HCT116 (cell line): Measurements from ENCODE around the gene ATL2. TPM values are rescaled to one million over a fixed set of nuclear protein-coding genes. Genes with fewer than 3 reads are reported as not detected.

Experiments used
- ATAC-seq: fragments of 200-7000 bp; cut with Tn5 transposase; 2 replicates; pipeline ENCODE4 v1.9.1; 2020; ENCODE audit warnings: mild to moderate bottlenecking, moderate library complexity
- BruUV-seq: library from RNA; stranded (reverse); fragments of 400-500 nt; replicated peaks from 2 replicates; lab custom pipeline; 2021; lab: Mats Ljungman, UMichigan
- CTCF ChIA-PET: fragments of 300-600 bp; sonication (Branson Sonifier 250); formaldehyde crosslinking; loops from one replicate; lab custom pipeline; 2021; ENCODE audit warnings: antibody characterized with exemption; lab: Charles Lee
- POLR2A ChIA-PET: fragments of 300-600, 350-600 bp; sonication (Branson Sonifier 250); formaldehyde crosslinking; loops from one replicate; lab custom pipeline; 2021; ENCODE audit warnings: antibody characterized with exemption; lab: Charles Lee
- RAD21 ChIA-PET, 2 experiments: fragments of 300-600 bp; sonication (Branson Sonifier 250); formaldehyde crosslinking; loops; one replicate each; lab custom pipeline; 2023; ENCODE audit warnings: low total read pairs in 2 of 2; ENCODE audit not compliant: uncharacterized antibody in 2 of 2, unreplicated experiment in 2 of 2, low non-redundant PET in 1 of 2; lab: Charles Lee
- DNase-seq: peaks from one replicate; pipeline ENCODE4 v3.0.0-alpha.2; 2010; ENCODE audit warnings: low read depth, low spot score
- H2AFZ ChIP-seq: fragments of 200-600 bp; shearing (Covaris generic), sonication (generic); 2 replicates; pipeline ENCODE4 v1.6.1; 2017; ENCODE audit warnings: low read depth, mixed run types, mixed read lengths, antibody characterized with exemption, low read length; ENCODE audit not compliant: poor library complexity, severe bottlenecking
- H3K27ac ChIP-seq: 2 replicates; pipeline ENCODE4 v1.5.1; 2012; ENCODE audit warnings: low read depth, low read length
- H3K27me3 ChIP-seq: fragments of 200-600 bp; sonication (generic); 2 replicates; pipeline ENCODE4 v1.6.1; 2016; ENCODE audit warnings: mixed run types, low read length, mixed read lengths; ENCODE audit not compliant: insufficient read depth
- H3K36me3 ChIP-seq, 2 experiments: fragments of 200-500 bp in 1 of 2; fragments of 200-600 bp in 1 of 2; sonication (Bioruptor generic) in 1 of 2; sonication (generic) in 1 of 2; 2 replicates each; pipeline versions ENCODE4 v1.5.1 to v1.6.1; 2014 to 2016; ENCODE audit warnings: low read length in 2 of 2, inconsistent platforms in 1 of 2, mixed read lengths in 1 of 2, mixed run types in 1 of 2; ENCODE audit not compliant: insufficient read depth in 2 of 2, control insufficient read depth in 1 of 2
- H3K4me1 ChIP-seq, 2 experiments: fragments of 200-600 bp in 1 of 2; sonication (generic) in 1 of 2; 2 replicates each; pipeline versions ENCODE4 v1.5.1 to v1.6.1; 2012 to 2017; ENCODE audit warnings: low read length in 2 of 2, inconsistent platforms in 1 of 2, mild to moderate bottlenecking in 1 of 2, mixed read lengths in 1 of 2, mixed run types in 1 of 2, moderate library complexity in 1 of 2; ENCODE audit not compliant: insufficient read depth in 2 of 2, control insufficient read depth in 1 of 2
- H3K4me2 ChIP-seq: fragments of 200-600 bp; sonication (generic); 2 replicates; pipeline ENCODE4 v1.6.1; 2017; ENCODE audit warnings: mixed run types, low read length, mixed read lengths
- H3K4me3 ChIP-seq, 2 experiments: fragments of 200-600 bp in 1 of 2; sonication (generic) in 1 of 2; replicated peaks in 1 of 2; 2 replicates each; pipeline ENCODE4 v1.5.1; 2011 to 2016; ENCODE audit warnings: low read length in 2 of 2, control low read depth in 1 of 2, low read depth in 1 of 2, mild to moderate bottlenecking in 1 of 2, mixed read lengths in 1 of 2, mixed run types in 1 of 2
- H3K79me2 ChIP-seq: fragments of 200-600 bp; sonication (generic); 2 replicates; pipeline ENCODE4 v1.6.1; 2017; ENCODE audit warnings: mild to moderate bottlenecking, mixed run types, low read length, moderate library complexity, mixed read lengths; ENCODE audit not compliant: insufficient read depth
- H3K9ac ChIP-seq: fragments of 200-600 bp; sonication (generic); 2 replicates; pipeline ENCODE4 v1.6.1; 2016; ENCODE audit warnings: low read length, mixed read lengths
- H3K9me2 ChIP-seq: fragments of 200-600 bp; sonication (generic), shearing (Covaris generic); 2 replicates; pipeline ENCODE4 v1.6.1; 2017; ENCODE audit warnings: mixed run types, mild to moderate bottlenecking, moderate library complexity; ENCODE audit not compliant: insufficient read depth
- H3K9me3 ChIP-seq, 2 experiments: fragments of 200-500 bp in 1 of 2; fragments of 200-600 bp in 1 of 2; sonication (Bioruptor generic) in 1 of 2; sonication (generic) in 1 of 2; 2 replicates each; pipeline ENCODE4 v1.6.1; 2014 to 2017; ENCODE audit warnings: low read length in 2 of 2, mixed read lengths in 2 of 2, inconsistent platforms in 1 of 2, low read depth in 1 of 2, mild to moderate bottlenecking in 1 of 2, mixed run types in 1 of 2, moderate library complexity in 1 of 2; ENCODE audit not compliant: control insufficient read depth in 1 of 2, insufficient read depth in 1 of 2
- H4K20me1 ChIP-seq: fragments of 200-600 bp; sonication (generic), shearing (Covaris generic); 2 replicates; pipeline ENCODE4 v1.6.1; 2017; ENCODE audit warnings: mixed run types, mild to moderate bottlenecking, moderate library complexity; ENCODE audit not compliant: insufficient read depth
- CBX3 ChIP-seq: IDR thresholded peaks from 2 replicates; pipeline ENCODE4 v1.6.1; 2012; ENCODE audit warnings: low read depth
- CEBPB ChIP-seq: IDR thresholded peaks from 2 replicates; pipeline ENCODE4 v1.6.1; 2012; ENCODE audit warnings: low read depth
- EGR1 ChIP-seq: IDR thresholded peaks from 2 replicates; pipeline ENCODE4 v1.6.1; 2012; ENCODE audit warnings: low read depth
- EZH2phosphoT487 ChIP-seq: fragments of 200-600 bp; IDR thresholded peaks from 2 replicates; pipeline ENCODE4 v1.6.1; 2018; ENCODE audit warnings: antibody characterized with exemption, borderline replicate concordance
- JUND ChIP-seq: IDR thresholded peaks from 2 replicates; pipeline ENCODE4 v1.6.1; 2012
- MAX ChIP-seq: IDR thresholded peaks from 2 replicates; pipeline ENCODE4 v1.6.1; 2012
- POLR2AphosphoS5 ChIP-seq: IDR thresholded peaks from 2 replicates; pipeline ENCODE4 v1.6.1; 2011; ENCODE audit warnings: mild to moderate bottlenecking, low read depth, low read length, moderate library complexity
- RAD21 ChIP-seq: IDR thresholded peaks from 2 replicates; pipeline ENCODE4 v1.6.1; 2012; ENCODE audit warnings: low read depth, mild to moderate bottlenecking
- REST ChIP-seq: IDR thresholded peaks from 2 replicates; pipeline ENCODE4 v1.6.1; 2012; ENCODE audit warnings: low read depth
- SIN3A ChIP-seq: IDR thresholded peaks from 2 replicates; pipeline ENCODE4 v1.6.1; 2012; ENCODE audit warnings: low read depth
- SRF ChIP-seq: IDR thresholded peaks from 2 replicates; pipeline ENCODE4 v1.6.1; 2012; ENCODE audit warnings: low read depth
- TCF7L2 ChIP-seq: IDR thresholded peaks from 2 replicates; pipeline ENCODE4 v1.7.0; 2011; ENCODE audit warnings: borderline replicate concordance, inconsistent platforms; ENCODE audit not compliant: insufficient read depth, insufficient read length; ENCODE audit errors: extremely low read depth
- YY1 ChIP-seq: IDR thresholded peaks from 2 replicates; pipeline ENCODE4 v1.6.1; 2011; ENCODE audit warnings: low read length, low read depth, moderate library complexity, mild to moderate bottlenecking; ENCODE audit not compliant: insufficient replicate concordance; ENCODE audit errors: extremely low read depth
- ZFX ChIP-seq: fragments of 450-650 bp; IDR thresholded peaks from 2 replicates; pipeline ENCODE4 v1.6.1; 2017
- ZNF274 ChIP-seq: fragments of 200-500 bp; sonication (Bioruptor generic); IDR thresholded peaks from 2 replicates; pipeline ENCODE4 v1.6.1; 2014; ENCODE audit warnings: mild to moderate bottlenecking, low read depth, low read length, inconsistent platforms
- intact Hi-C: fragments of 100-400 bp; cut with micrococcal nuclease; formaldehyde crosslinking; loops from 2 replicates; pipeline ENCODE4 v1.10.0; 2022
- total RNA-seq: library from RNA; stranded (reverse); gene quantifications from one replicate; pipeline ENCODE4 v1.2.1, GENCODE V29; 2021; ENCODE audit not compliant: unreplicated experiment

Gene ATL2
- total RNA-seq, 1 experiment from 2014 or later, result 80.7 TPM

DNA sequence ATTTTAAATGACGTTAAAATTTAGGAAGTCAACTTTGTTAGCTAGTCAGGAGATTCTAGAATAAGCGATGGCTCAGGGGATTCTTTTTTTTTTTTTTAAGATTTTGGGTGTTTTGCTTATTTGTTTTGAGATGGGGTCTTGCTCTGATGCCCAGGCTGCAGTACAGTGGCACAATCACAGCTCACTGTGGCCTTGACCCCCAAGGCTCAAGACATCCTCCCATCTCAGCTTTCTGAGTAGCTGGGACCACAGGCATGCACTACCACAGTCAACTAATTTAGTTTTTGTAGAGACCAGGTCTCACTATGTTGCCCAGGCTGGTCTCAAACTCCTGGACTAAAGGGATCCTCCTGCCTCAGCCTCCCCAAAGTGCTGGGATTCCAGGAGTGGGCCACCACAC lies 16.9 kb downstream of the ATL2 start:
- ChIA-PET RAD21 (no interaction called here), CTCF (no interaction called here), POLR2A (no interaction called here)
- no peak for ATAC-seq
- Histone ChIP-seq H3K27ac (no peak overlapping the region), H3K9me3 (no peaks in the 10 kb centered on the region), H3K9ac (no peak overlapping the region), H3K36me3 (no peaks in the 10 kb centered on the region), H3K27me3 (no peaks in the 10 kb centered on the region), H3K4me2 (no peak overlapping the region), H3K9me2 (no peaks in the 10 kb centered on the region), H3K4me3 (no peak overlapping the region), H2AFZ (no peak overlapping the region), H3K4me1 (peaks cover 0 to 3% of the 10 kb centered on the region in 2 experiments; a peak in 2 of 4 replicates), H4K20me1 (peaks cover 26% of the 10 kb centered on the region), H3K79me2 (peaks cover 99% of the 10 kb centered on the region)
- no peak for TF ChIP-seq REST
- no peak for TF ChIP-seq CEBPB
- no peak for TF ChIP-seq MAX
- intact Hi-C loops, result no loop called here
- DNase-seq, result no peak
- BruUV-seq, result no TSS peak

GRCh38 chr2:38353402-38353801 lies 23.7 kb downstream of the ATL2 start:
- ChIA-PET POLR2A (no interaction called here), CTCF (no interaction called here), RAD21 (no interaction called here)
- BruUV-seq, result no TSS peak
- no peaks in the 10 kb centered on the region for H3K27me3 ChIP-seq
- no peak overlapping the region for H3K4me2 ChIP-seq
- H3K9me3 ChIP-seq, result no peaks in the 10 kb centered on the region
- no peaks in the 10 kb centered on the region for H3K36me3 ChIP-seq
- H2AFZ ChIP-seq, result no peak overlapping the region
- H3K79me2 ChIP-seq, result peaks cover 92% of the 10 kb centered on the region
- intact Hi-C loops, result no loop called here
- no peak overlapping the region for H3K9ac ChIP-seq
- no peak overlapping the region for H3K27ac ChIP-seq
- DNase-seq (no peak), ATAC-seq (no peak)
- H3K4me1 ChIP-seq, result no peaks in the 10 kb centered on the region
- peaks cover 16% of the 10 kb centered on the region; the same call in 1 of the 2 replicates for H4K20me1 ChIP-seq
- H3K4me3 ChIP-seq, result no peak overlapping the region
- H3K9me2 ChIP-seq, result no peaks in the 10 kb centered on the region
- TF ChIP-seq CEBPB (no peak), ZFX (no peak), CBX3 (no peak), TCF7L2 (no peak), EZH2phosphoT487 (no peak), YY1 (no peak), SRF (no peak), ZNF274 (no peak), RAD21 (no peak), POLR2AphosphoS5 (no peak), EGR1 (no peak), JUND (no peak), REST (no peak), SIN3A (no peak)
